ENCODE data around the gene CCDC57. TPM values are rescaled to one million over a fixed set of nuclear protein-coding genes. Genes with fewer than 3 reads are reported as not detected.

The CCDC57 gene
- total and polyA plus RNA-seq, 2 of the 8 experiments (the other 6 are each of a cell fraction or from before 2014, with no cell fraction given) = 8.4 to 12.9 TPM

DNA sequence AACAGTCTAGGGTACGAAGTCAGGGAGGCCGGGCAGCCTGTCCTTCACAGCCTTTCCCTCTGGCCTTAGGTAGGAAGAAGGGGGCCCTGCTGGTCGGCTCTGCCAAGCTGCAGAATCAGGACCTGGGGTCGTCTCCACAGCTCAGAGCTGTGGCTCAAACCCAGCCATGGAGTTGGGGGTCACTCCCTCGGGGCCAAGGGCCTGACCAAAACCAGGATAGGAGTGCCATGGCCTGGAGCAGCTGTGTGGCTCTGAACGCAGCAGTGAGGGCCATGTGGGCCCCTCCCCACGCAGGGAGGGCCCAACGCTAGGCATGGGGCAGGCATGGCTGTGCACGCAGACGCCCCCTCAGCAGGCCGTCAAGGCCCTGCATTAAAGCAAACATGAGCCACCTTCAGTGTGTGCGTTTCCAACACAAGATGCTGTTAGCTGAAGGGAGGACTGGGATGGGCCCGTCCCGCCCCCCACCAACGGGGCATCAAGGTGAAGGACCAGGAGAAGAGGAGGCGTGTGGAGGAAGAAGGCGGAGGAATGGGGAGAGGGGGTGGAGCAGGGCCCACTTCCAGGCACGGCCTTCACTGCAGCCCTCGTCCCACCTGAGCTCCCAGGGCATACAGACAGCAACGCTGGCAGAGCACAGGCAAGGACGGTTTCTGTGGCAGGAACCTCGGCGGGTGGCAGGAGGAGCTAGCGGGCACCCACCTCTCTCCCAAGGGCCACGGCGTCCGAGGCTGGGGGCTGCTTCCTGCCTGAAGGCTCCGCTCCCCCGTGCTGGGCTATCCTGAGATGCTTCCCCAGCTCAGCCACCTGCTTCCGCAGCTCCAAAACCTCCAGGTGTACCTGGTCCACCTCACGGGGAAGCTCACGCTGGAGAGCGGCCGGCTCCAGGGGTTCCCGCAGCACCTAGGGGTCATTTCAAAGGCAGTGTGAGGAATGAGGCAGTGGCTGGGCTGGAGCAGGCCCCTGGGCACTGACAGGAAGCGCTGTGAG, 55.3 kb downstream of the CCDC57 start (continued):
- TF ChIP-seq SIRT6 (IDR thresholded peaks at IDR 0.05; ENCODE audit: low read length) (no peak), POLR2AphosphoS5 (IDR thresholded peaks at IDR 0.05; ENCODE audit: low read depth, low read length) (no peak)
